PFSK-1 (cell line): ENCODE measurements around the gene ADGRG3.

Experiments
- FOXP2 ChIP-seq: optimal IDR thresholded peaks from 2 replicates; pipeline ENCODE3; 2011; ENCODE audit warnings: borderline replicate concordance, control low read depth, inconsistent platforms; ENCODE audit not compliant: insufficient read depth; ENCODE audit errors: extremely low read length, extremely low read depth
- POLR2AphosphoS5 ChIP-seq: IDR thresholded peaks from 2 replicates; pipeline ENCODE4 v1.6.1; 2012; ENCODE audit warnings: low read depth, mild to moderate bottlenecking, control low read depth, low read length, moderate library complexity
- REST ChIP-seq, 2 experiments: IDR thresholded peaks; 2 replicates each; pipeline versions ENCODE4 v1.6.1 to v1.8.0; 2011 to 2012; ENCODE audit warnings: low read depth in 2 of 2, low read length in 2 of 2, control low read depth in 1 of 2, inconsistent platforms in 1 of 2, mild to moderate bottlenecking in 1 of 2, moderate library complexity in 1 of 2; ENCODE audit not compliant: insufficient read depth in 1 of 2
- SIN3A ChIP-seq: IDR thresholded peaks from 2 replicates; pipeline ENCODE4 v1.6.1; 2012; ENCODE audit warnings: mild to moderate bottlenecking, low read length, moderate library complexity, borderline replicate concordance; ENCODE audit not compliant: insufficient read depth
- TAF1 ChIP-seq: IDR thresholded peaks from 2 replicates; pipeline ENCODE4 v1.6.1; 2012; ENCODE audit warnings: low read length, control low read depth, borderline replicate concordance; ENCODE audit not compliant: insufficient read depth

Gene ADGRG3

GRCh38 chr16:57633383-57634064, 34.6 kb upstream of the ADGRG3 start:
- TF ChIP-seq FOXP2, result no peak
- no peak for TF ChIP-seq TAF1
- TF ChIP-seq SIN3A, result no peak
- no peak for TF ChIP-seq REST (IDR thresholded peaks at IDR 0.05; ENCODE audit: insufficient read depth in 1 of 2, low read depth in 2 of 2, low read length in 2 of 2)
- no peak for TF ChIP-seq POLR2AphosphoS5

- TF ChIP-seq FOXP2 (no peak), REST (IDR thresholded peaks at IDR 0.05; ENCODE audit: insufficient read depth in 1 of 2, low read depth in 2 of 2, low read length in 2 of 2) (no peak), TAF1 (no peak), SIN3A (no peak), POLR2AphosphoS5 (no peak)
Measured at GRCh38 chr16:57634171-57634570, 33.9 kb upstream of the ADGRG3 start.

- TF ChIP-seq SIN3A, result no peak
- TF ChIP-seq TAF1, result no peak
- TF ChIP-seq POLR2AphosphoS5, result no peak
- no peak for TF ChIP-seq FOXP2
- TF ChIP-seq REST (IDR thresholded peaks at IDR 0.05; ENCODE audit: insufficient read depth in 1 of 2, low read depth in 2 of 2, low read length in 2 of 2), result no peak
Measured at GRCh38 chr16:57635266-57636097, 32.6 kb upstream of the ADGRG3 start.

GRCh38 chr16:57636184-57636583, 31.9 kb upstream of the ADGRG3 start:
- TF ChIP-seq REST (IDR thresholded peaks at IDR 0.05; ENCODE audit: insufficient read depth in 1 of 2, low read depth in 2 of 2, low read length in 2 of 2) (no peak), TAF1 (no peak), SIN3A (no peak), FOXP2 (no peak), POLR2AphosphoS5 (no peak)
